HepG2 (cell line): ENCODE results near the gene MAP1LC3B. TPM values are rescaled to one million over a fixed set of nuclear protein-coding genes. Genes with fewer than 3 reads are reported as not detected.

ENCODE experiments used
- ATAC-seq: fragments of 200-7000 bp; cut with Tn5 transposase; 3 replicates; pipeline ENCODE4 v1.9.1; 2020; ENCODE audit warnings: mild to moderate bottlenecking, moderate library complexity
- BruUV-seq: library from RNA; stranded (reverse); fragments of 400-500 nt; replicated peaks from 2 replicates; lab custom pipeline; 2021; lab: Mats Ljungman, UMichigan
- CTCF ChIA-PET: fragments of 300-600 bp; formaldehyde crosslinking; extraction: SDS; loops from one replicate; lab custom pipeline; 2021; ENCODE audit warnings: low total read pairs, inconsistent platforms, low intra/inter-chr PET ratio; lab: Yijun Ruan, JAX
- POLR2A ChIA-PET: fragments of 350-600 bp; sonication (Branson Sonifier 250); formaldehyde crosslinking; loops from one replicate; lab custom pipeline; 2020; ENCODE audit warnings: antibody characterized with exemption, inconsistent platforms; lab: Yijun Ruan, JAX
- DNase-seq: peaks from one replicate; pipeline ENCODE4 v3.0.0-alpha.2; 2015; ENCODE audit warnings: low spot score
- FAIRE-seq: peaks from 3 replicates; lab custom pipeline; 2011; peaks lifted over from hg19 to GRCh38; lab: Jason Lieb, UNC
- H2AFZ ChIP-seq: one replicate; pipeline ENCODE4 v1.6.1; 2011; ENCODE audit warnings: low read length, inconsistent platforms
- H3K27ac ChIP-seq: fragments of 300-600 bp; 3 replicates; pipeline ENCODE4 v1.8.0; 2011; ENCODE audit warnings: mixed run types, mild to moderate bottlenecking, mixed read lengths, low read length, inconsistent platforms; ENCODE audit not compliant: insufficient read depth; ENCODE audit errors: extremely low read length
- H3K27me3 ChIP-seq, 2 experiments: fragments of 200-600 bp in 1 of 2; 2 replicates in 1 of 2; 3 replicates in 1 of 2; pipeline versions ENCODE4 v1.6.0 to v1.8.0; 2011; ENCODE audit warnings: low read length in 2 of 2, mild to moderate bottlenecking in 2 of 2, moderate library complexity in 2 of 2, inconsistent platforms in 1 of 2; ENCODE audit not compliant: insufficient read depth in 2 of 2, control insufficient read depth in 1 of 2
- H3K36me3 ChIP-seq, 2 experiments: fragments of 200-600 bp in 1 of 2; replicated peaks in 1 of 2; 2 replicates in 1 of 2; 3 replicates in 1 of 2; pipeline versions ENCODE4 v1.5.1 to v1.8.0; 2011; ENCODE audit warnings: low read length in 2 of 2, inconsistent platforms in 1 of 2; ENCODE audit not compliant: insufficient read depth in 2 of 2, control insufficient read depth in 1 of 2
- H3K4me1 ChIP-seq: 2 replicates; pipeline ENCODE4 v1.5.1; 2012; ENCODE audit warnings: low read length, inconsistent platforms; ENCODE audit not compliant: insufficient read depth
- H3K4me2 ChIP-seq: 2 replicates; pipeline ENCODE4 v1.6.0; 2011; ENCODE audit warnings: low read depth, low read length, inconsistent platforms
- H3K4me3 ChIP-seq, 3 experiments: fragments of 200-600 bp in 1 of 3; sonication (generic), shearing (Covaris generic) in 1 of 3; replicated peaks in 1 of 3; 2 replicates each; pipeline ENCODE4 v1.5.1; 2011 to 2016; ENCODE audit warnings: low read length in 3 of 3, inconsistent platforms in 2 of 3, low read depth in 2 of 3, mild to moderate bottlenecking in 2 of 3, control low read depth in 1 of 3, mixed read lengths in 1 of 3; ENCODE audit not compliant: insufficient read depth in 1 of 3
- H3K79me2 ChIP-seq: one replicate; pipeline ENCODE4 v1.6.1; 2011; ENCODE audit warnings: low read length, inconsistent platforms; ENCODE audit not compliant: insufficient read depth
- H3K9ac ChIP-seq: 2 replicates; pipeline ENCODE4 v1.6.0; 2011; ENCODE audit warnings: mild to moderate bottlenecking, low read depth, low read length, inconsistent platforms; ENCODE audit not compliant: insufficient read depth
- H3K9me3 ChIP-seq: 2 replicates; pipeline ENCODE4 v1.5.1; 2012; ENCODE audit warnings: mild to moderate bottlenecking, low read length
- H4K20me1 ChIP-seq: 2 replicates; pipeline ENCODE4 v1.6.0; 2011; ENCODE audit warnings: inconsistent platforms, mild to moderate bottlenecking, low read length, moderate library complexity; ENCODE audit not compliant: insufficient read depth
- MLX ChIP-seq: IDR thresholded peaks from 2 replicates; pipeline ENCODE4 v1.6.1; 2016
- NR2C2 ChIP-seq: sonication (generic); formaldehyde crosslinking; IDR thresholded peaks from 2 replicates; pipeline ENCODE4 v1.4.0; 2020; ENCODE audit warnings: missing genetic modification reagents, mild to moderate bottlenecking, moderate library complexity, borderline replicate concordance
- RBAK ChIP-seq: sonication (generic); formaldehyde crosslinking; IDR thresholded peaks from 2 replicates; pipeline ENCODE4 v1.5.1; 2020; ENCODE audit warnings: mild to moderate bottlenecking, missing genetic modification reagents
- TEAD3 ChIP-seq: optimal IDR thresholded peaks from 2 replicates; pipeline ENCODE3; 2016; ENCODE audit warnings: borderline replicate concordance
- ZBTB40 ChIP-seq, 2 experiments: fragments of 450-650 bp in 1 of 2; sonication (generic) in 1 of 2; formaldehyde crosslinking in 1 of 2; IDR thresholded peaks; 2 replicates each; pipeline versions ENCODE4 v1.6.1 to v1.8.0; 2016 to 2022; ENCODE audit warnings: antibody characterized with exemption in 1 of 2, mild to moderate bottlenecking in 1 of 2, missing genetic modification reagents in 1 of 2
- WGBS: methylation state at CpG from one replicate; pipeline ENCODE4 v1.1.6; 2017; ENCODE audit warnings: low lambda C conversion rate; 5-methylcytosine and 5-hydroxymethylcytosine counted together
- in situ Hi-C: cut with HindIII; loops from 2 replicates; pipeline ENCODE4 v1.10.0; 2017; ENCODE audit warnings: low pct_unique_long_range_greater_than_20kb; ENCODE audit not compliant: extremely low pct_ligation_motif_present
- intact Hi-C: fragments of 100-400 bp; cut with micrococcal nuclease; formaldehyde crosslinking; loops from one replicate; pipeline ENCODE4 v1.10.0; 2022; ENCODE audit not compliant: unreplicated experiment
- polyA plus RNA-seq, 8 experiments: library from polyadenylated mRNA; depleted of rRNA in 3 of 8; stranded (reverse) in 7 of 8; unstranded in 1 of 8; fragments of >200 nt; fragmentation: Illumina TruSeq in 4 of 8; extraction: Trizol in 4 of 8; gene quantifications; 2 replicates each; pipeline versions ENCODE4 v1.2.1 to v1.2.3, GENCODE V29; 2011 to 2016; ENCODE audit warnings: low read depth in 4 of 8, missing spikeins in 1 of 8, mixed read lengths in 1 of 8; ENCODE audit not compliant: insufficient read depth in 1 of 8
- total RNA-seq, 5 experiments: library from RNA; depleted of rRNA; stranded (reverse); fragments of >200 nt; fragmentation: Illumina TruSeq; extraction: Trizol; gene quantifications; 2 replicates each; pipeline ENCODE4 v1.2.3, GENCODE V29; 2016; ENCODE audit warnings: low read depth in 1 of 5

Gene MAP1LC3B
- total and polyA plus RNA-seq, 2 of the 13 experiments (the other 11 are each of a cell fraction or from before 2014, with no cell fraction given): 15.7 to 37.4 TPM

GRCh38 chr16:87448866-87449265 lies 56.7 kb downstream of the MAP1LC3B start:
- H3K27ac ChIP-seq: no peak overlapping the region
- H3K27me3 ChIP-seq: no peaks in the 10 kb centered on the region
- peaks cover 5% of the 10 kb centered on the region; the same call in 1 of the 2 replicates for H4K20me1 ChIP-seq
- FAIRE-seq (no peak), DNase-seq (no peak), ATAC-seq (no peak)
- peaks cover 33 to 82% of the 10 kb centered on the region in 2 experiments for H3K36me3 ChIP-seq
- no peak for TF ChIP-seq NR2C2 (CRISPR knock-in tag)
- no peak for TF ChIP-seq TEAD3 (CRISPR knock-in tag)
- TF ChIP-seq RBAK (CRISPR knock-in tag): 0 out of 2 replicates have a peak, but pooled peaks have one; percentile 49
- WGBS: 98% methylated on average over 10 of the region's 12 CpGs
- H3K4me3 ChIP-seq: no peak overlapping the region
- no peak overlapping the region for H3K4me2 ChIP-seq
- H3K79me2 ChIP-seq: peaks cover 11% of the 10 kb centered on the region
- no peaks in the 10 kb centered on the region for H3K4me1 ChIP-seq
- H3K9ac ChIP-seq: no peak overlapping the region
- in situ Hi-C loops: no loop called here
- POLR2A ChIA-PET: no interaction called here
- CTCF ChIA-PET: no interaction called here
- H2AFZ ChIP-seq: no peak overlapping the region
- H3K9me3 ChIP-seq: no peaks in the 10 kb centered on the region
- BruUV-seq: no TSS peak
- intact Hi-C loops: no loop called here

GRCh38 chr16:87451563-87452210 lies 59.6 kb downstream of the MAP1LC3B start:
- CTCF ChIA-PET: no interaction called here
- Histone ChIP-seq H3K27me3 (no peaks in the 10 kb centered on the region), H3K4me2 (no peak overlapping the region), H3K36me3 (peaks cover 30 to 82% of the 10 kb centered on the region in 2 experiments), H2AFZ (no peak overlapping the region), H4K20me1 (peaks cover 5% of the 10 kb centered on the region; the same call in 1 of the 2 replicates), H3K4me3 (no peak overlapping the region), H3K9me3 (no peaks in the 10 kb centered on the region), H3K4me1 (no peaks in the 10 kb centered on the region), H3K27ac (no peak overlapping the region)
- ATAC-seq (0 out of 3 replicates have a peak, but pooled peaks have one; percentile 26), DNase-seq (no peak), FAIRE-seq (no peak)
- no TSS peak for BruUV-seq
- intact Hi-C loops: no loop called here
- no peak for TF ChIP-seq MLX
- no peak for TF ChIP-seq ZBTB40 (IDR thresholded peaks at IDR 0.05)
- TF ChIP-seq ZBTB40 (CRISPR knock-in tag; IDR thresholded peaks at IDR 0.05): 0 out of 2 replicates have a peak, but pooled peaks have one; percentile 12
- TF ChIP-seq, all 625 proteins: peak for 1
- Histone ChIP-seq H3K79me2 (peaks cover 7% of the 10 kb centered on the region), H3K9ac (no peak overlapping the region)
- 95% methylated on average over 18 of the region's 18 CpGs for WGBS
- in situ Hi-C loops: no loop called here
- POLR2A ChIA-PET: no interaction called here
